ENCODE measurements around the gene ERC2.

DNA sequence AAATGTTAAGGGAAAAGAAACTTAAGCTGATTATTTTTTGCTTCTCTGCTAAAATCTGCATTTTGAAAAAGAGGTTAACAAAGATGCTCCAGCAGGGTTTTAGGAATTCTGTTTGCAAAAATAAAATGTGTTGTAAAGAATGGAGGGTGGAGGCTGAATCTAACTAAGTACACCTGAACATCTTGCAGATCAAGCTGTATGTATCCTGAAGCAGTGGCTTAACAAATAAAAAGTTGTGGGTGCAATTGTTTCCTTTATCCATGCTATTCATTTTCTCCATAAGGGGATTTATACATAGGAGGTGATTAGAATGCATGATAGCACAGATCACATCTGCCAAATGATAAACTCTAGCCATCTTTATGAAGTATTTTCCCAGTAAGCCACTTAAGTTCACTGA lies 466.3 kb downstream of the ERC2 start:
- TF ChIP-seq, protein P1, sequence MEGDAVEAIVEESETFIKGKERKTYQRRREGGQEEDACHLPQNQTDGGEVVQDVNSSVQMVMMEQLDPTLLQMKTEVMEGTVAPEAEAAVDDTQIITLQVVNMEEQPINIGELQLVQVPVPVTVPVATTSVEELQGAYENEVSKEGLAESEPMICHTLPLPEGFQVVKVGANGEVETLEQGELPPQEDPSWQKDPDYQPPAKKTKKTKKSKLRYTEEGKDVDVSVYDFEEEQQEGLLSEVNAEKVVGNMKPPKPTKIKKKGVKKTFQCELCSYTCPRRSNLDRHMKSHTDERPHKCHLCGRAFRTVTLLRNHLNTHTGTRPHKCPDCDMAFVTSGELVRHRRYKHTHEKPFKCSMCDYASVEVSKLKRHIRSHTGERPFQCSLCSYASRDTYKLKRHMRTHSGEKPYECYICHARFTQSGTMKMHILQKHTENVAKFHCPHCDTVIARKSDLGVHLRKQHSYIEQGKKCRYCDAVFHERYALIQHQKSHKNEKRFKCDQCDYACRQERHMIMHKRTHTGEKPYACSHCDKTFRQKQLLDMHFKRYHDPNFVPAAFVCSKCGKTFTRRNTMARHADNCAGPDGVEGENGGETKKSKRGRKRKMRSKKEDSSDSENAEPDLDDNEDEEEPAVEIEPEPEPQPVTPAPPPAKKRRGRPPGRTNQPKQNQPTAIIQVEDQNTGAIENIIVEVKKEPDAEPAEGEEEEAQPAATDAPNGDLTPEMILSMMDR (conservative IDR thresholded peaks at IDR 0.05; ENCODE audit: low read depth, low read length): no peak
- TF ChIP-seq EZH2 (IDR thresholded peaks at IDR 0.05; ENCODE audit: borderline replicate concordance, low read depth, low read length, poor library complexity, severe bottlenecking): no peak

Data from A673 (cell line).